ENCODE measurements around the gene ZNF202.

GRCh38 chr11:123704341-123704740, 37.1 kb downstream of the ZNF202 start:
- TF ChIP-seq CTCF (IDR thresholded peaks at IDR 0.05), result no peak
- TF ChIP-seq EZH2 (IDR thresholded peaks at IDR 0.05; ENCODE audit: borderline replicate concordance, insufficient read depth, low read depth, low read length, poor library complexity, severe bottlenecking), result no peak

Measured in B cell (primary cell).